ENCODE data around the gene ARHGAP29. TPM values are rescaled to one million over a fixed set of nuclear protein-coding genes. Genes with fewer than 3 reads are reported as not detected.

Gene ARHGAP29
- total and polyA plus RNA-seq, 2 donors (not counting 1 experiment from before 2014, with no cell fraction given), result 26.6 to 37.3 TPM

DNA sequence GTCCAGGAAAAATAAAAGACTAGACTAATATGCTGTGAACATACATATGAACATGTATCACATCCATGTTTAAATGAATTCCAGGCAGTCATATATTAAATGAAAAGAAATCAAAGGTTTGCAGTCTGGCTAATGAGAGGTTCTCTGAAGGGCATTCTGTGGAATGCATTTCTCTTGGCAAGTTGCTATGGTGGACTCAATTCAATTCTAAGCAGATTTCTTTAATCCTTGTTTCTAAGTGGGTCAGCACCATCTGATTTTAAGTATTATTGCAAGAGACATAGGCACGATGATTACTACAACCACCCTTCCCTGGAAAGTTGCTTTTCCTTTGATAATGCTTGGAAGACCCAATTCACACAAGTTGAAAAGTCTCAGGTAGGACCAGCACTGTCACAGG, 92.5 kb downstream of the ARHGAP29 start:
- Histone ChIP-seq H3K4me2 (ENCODE audit: extremely low read depth, insufficient read depth, low read length) (no peak overlapping the region), H2AFZ (ENCODE audit: low read length) (no peak overlapping the region), H3K27me3 (ENCODE audit: control insufficient read depth, insufficient read depth, low read length) (no peaks in the 10 kb centered on the region), H3K9ac (ENCODE audit: insufficient read depth, low read length) (no peak overlapping the region), H3K9me3 (ENCODE audit: control insufficient read depth, insufficient read depth, low read depth, low read length) (no peaks in the 10 kb centered on the region), H3K79me2 (ENCODE audit: control insufficient read depth, insufficient read depth, low read length) (no peaks in the 10 kb centered on the region), H3K4me1 (ENCODE audit: control insufficient read depth, extremely low read depth, insufficient read depth, low read length) (peaks cover 4% of the 10 kb centered on the region), H3K27ac (ENCODE audit: insufficient read depth, low read length) (no peak overlapping the region), H4K20me1 (ENCODE audit: control insufficient read depth, extremely low read depth, insufficient read depth, low read length) (no peaks in the 10 kb centered on the region), H3K4me3 (replicated peaks in 1 of 4; ENCODE audit: control extremely low read depth in 1 of 4, insufficient read depth in 1 of 4, low read depth in 3 of 4, low read length in 4 of 4) (no peak overlapping the region), H3K36me3 (ENCODE audit: control insufficient read depth, insufficient read depth, low read length) (no peaks in the 10 kb centered on the region)
- DNase-seq (ENCODE audit: low read depth in 2 of 2), result no peak
- TF ChIP-seq CTCF (conservative IDR thresholded peaks at IDR 0.05 in 1 of 2, IDR thresholded peaks at IDR 0.05 in 1 of 2; ENCODE audit: low read depth in 1 of 2, low read length in 2 of 2), result no peak
- TF ChIP-seq EZH2 (IDR thresholded peaks at IDR 0.05; ENCODE audit: low read length, missing control alignments), result no peak

DNA sequence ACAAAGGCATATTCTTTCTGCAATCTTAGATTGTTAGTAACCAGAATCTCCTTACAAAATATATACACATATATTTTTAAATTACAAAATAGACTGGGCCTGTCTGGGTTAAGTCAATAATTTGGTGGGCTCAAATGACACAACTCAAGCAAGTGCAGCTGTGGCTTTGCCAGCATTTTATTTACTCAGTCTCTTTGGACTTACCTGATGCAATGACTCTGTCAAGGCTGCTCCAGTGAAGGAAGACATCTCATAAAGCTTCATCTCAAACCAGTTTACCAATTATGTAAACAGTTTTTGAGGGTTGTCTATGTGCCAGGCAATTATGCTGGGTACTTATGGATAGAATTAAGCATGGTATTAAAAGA, 93.6 kb downstream of the ARHGAP29 start:
- no peak overlapping the region for H3K4me3 ChIP-seq (replicated peaks in 1 of 4; ENCODE audit: control extremely low read depth in 1 of 4, insufficient read depth in 1 of 4, low read depth in 3 of 4, low read length in 4 of 4)
- no peak overlapping the region for H3K9ac ChIP-seq (ENCODE audit: insufficient read depth, low read length)
- no peaks in the 10 kb centered on the region for H3K79me2 ChIP-seq (ENCODE audit: control insufficient read depth, insufficient read depth, low read length)
- no peaks in the 10 kb centered on the region for H3K36me3 ChIP-seq (ENCODE audit: control insufficient read depth, insufficient read depth, low read length)
- no peak overlapping the region for H2AFZ ChIP-seq (ENCODE audit: low read length)
- H3K9me3 ChIP-seq (ENCODE audit: control insufficient read depth, insufficient read depth, low read depth, low read length), result no peaks in the 10 kb centered on the region
- H3K27ac ChIP-seq (ENCODE audit: insufficient read depth, low read length), result no peak overlapping the region
- peaks cover 4% of the 10 kb centered on the region for H3K4me1 ChIP-seq (ENCODE audit: control insufficient read depth, extremely low read depth, insufficient read depth, low read length)
- DNase-seq (ENCODE audit: low read depth in 2 of 2), result no peak
- H3K4me2 ChIP-seq (ENCODE audit: extremely low read depth, insufficient read depth, low read length), result no peak overlapping the region
- H3K27me3 ChIP-seq (ENCODE audit: control insufficient read depth, insufficient read depth, low read length), result no peaks in the 10 kb centered on the region
- H4K20me1 ChIP-seq (ENCODE audit: control insufficient read depth, extremely low read depth, insufficient read depth, low read length), result no peaks in the 10 kb centered on the region
- TF ChIP-seq EZH2 (IDR thresholded peaks at IDR 0.05; ENCODE audit: low read length, missing control alignments), result no peak
- TF ChIP-seq CTCF (conservative IDR thresholded peaks at IDR 0.05 in 1 of 2, IDR thresholded peaks at IDR 0.05 in 1 of 2; ENCODE audit: low read depth in 1 of 2, low read length in 2 of 2), result no peak

- H3K4me1 ChIP-seq (ENCODE audit: control insufficient read depth, extremely low read depth, insufficient read depth, low read length), result peaks cover 4% of the 10 kb centered on the region
- no peak overlapping the region for H2AFZ ChIP-seq (ENCODE audit: low read length)
- H3K79me2 ChIP-seq (ENCODE audit: control insufficient read depth, insufficient read depth, low read length), result no peaks in the 10 kb centered on the region
- H3K9ac ChIP-seq (ENCODE audit: insufficient read depth, low read length), result no peak overlapping the region
- TF ChIP-seq EZH2 (IDR thresholded peaks at IDR 0.05; ENCODE audit: low read length, missing control alignments), result no peak
- no peak for TF ChIP-seq CTCF (conservative IDR thresholded peaks at IDR 0.05 in 1 of 2, IDR thresholded peaks at IDR 0.05 in 1 of 2; ENCODE audit: low read depth in 1 of 2, low read length in 2 of 2)
- no peak overlapping the region for H3K4me3 ChIP-seq (replicated peaks in 1 of 4; ENCODE audit: control extremely low read depth in 1 of 4, insufficient read depth in 1 of 4, low read depth in 3 of 4, low read length in 4 of 4)
- no peak overlapping the region for H3K27ac ChIP-seq (ENCODE audit: insufficient read depth, low read length)
- no peaks in the 10 kb centered on the region for H3K27me3 ChIP-seq (ENCODE audit: control insufficient read depth, insufficient read depth, low read length)
- no peaks in the 10 kb centered on the region for H3K36me3 ChIP-seq (ENCODE audit: control insufficient read depth, insufficient read depth, low read length)
- H3K4me2 ChIP-seq (ENCODE audit: extremely low read depth, insufficient read depth, low read length), result no peak overlapping the region
- H3K9me3 ChIP-seq (ENCODE audit: control insufficient read depth, insufficient read depth, low read depth, low read length), result no peaks in the 10 kb centered on the region
- DNase-seq (ENCODE audit: low read depth in 2 of 2), result no peak
- no peaks in the 10 kb centered on the region for H4K20me1 ChIP-seq (ENCODE audit: control insufficient read depth, extremely low read depth, insufficient read depth, low read length)
Measured at GRCh38 chr1:94143173-94143808, 94.1 kb downstream of the ARHGAP29 start.

Measured in fibroblast of lung (primary cell).